ENCODE measurements around the gene CACNG4. TPM values are rescaled to one million over a fixed set of nuclear protein-coding genes. Genes with fewer than 3 reads are reported as not detected.

CACNG4 gene
- total and polyA plus RNA-seq, 9 of the 15 experiments (the other 6 are each of a cell fraction or from before 2014, with no cell fraction given), result 0.07 TPM; not detected in 8

- no peak overlapping the region for H3K4me2 ChIP-seq (ENCODE audit: insufficient read depth, low read length)
Measured at GRCh38 chr17:66965801-66966262, 1.3 kb downstream of the CACNG4 start.

More at GRCh38 chr17:66965801-66966262, 1.3 kb downstream of the CACNG4 start:
- TF ChIP-seq ZFP1 (CRISPR knock-in tag; IDR thresholded peaks at IDR 0.05) (no peak), ZBTB11 (CRISPR knock-in tag; IDR thresholded peaks at IDR 0.05) (peak in 1 of 3 experiments; percentile 60; a peak in 1 of 6 replicates)
- Histone ChIP-seq H3K9ac (ENCODE audit: insufficient read depth in 1 of 2, low read depth in 2 of 2, low read length in 2 of 2) (peak overlapping the region in 1 of 2 experiments; percentile 9; a peak in 1 of 4 replicates), H3K79me2 (ENCODE audit: control insufficient read depth, insufficient read depth, low read length) (no peaks in the 10 kb centered on the region), H3K36me3 (ENCODE audit: control insufficient read depth, insufficient read depth, low read length) (no peaks in the 10 kb centered on the region), H3K4me3 (no peak overlapping the region), H3K27ac (ENCODE audit: extremely low read depth, low read depth, low read length) (no peak overlapping the region), H3K9me3 (replicated peaks; ENCODE audit: control insufficient read depth, insufficient read depth, low read depth, low read length) (no peaks in the 10 kb centered on the region), H3K27me3 (ENCODE audit: control insufficient read depth in 2 of 2, insufficient read depth in 2 of 2, low read length in 2 of 2) (peaks cover 8 to 48% of the 10 kb centered on the region in 2 experiments; a peak in 4 of 5 replicates), H3K9me1 (ENCODE audit: control insufficient read depth, insufficient read depth, low read length) (no peaks in the 10 kb centered on the region), H4K20me1 (replicated peaks; ENCODE audit: control insufficient read depth, insufficient read depth, low read length) (no peaks in the 10 kb centered on the region), H3K4me1 (replicated peaks in 1 of 2; ENCODE audit: control insufficient read depth in 2 of 2, insufficient read depth in 2 of 2, low read length in 2 of 2) (peaks cover 0 to 10% of the 10 kb centered on the region in 2 experiments; a peak in 1 of 5 replicates), H2AFZ (ENCODE audit: low read depth, low read length) (no peak overlapping the region)
- no peak for ATAC-seq
- in situ Hi-C loops (cut with MboI), result no loop called here
- WGBS (ENCODE audit: insufficient coverage, low coverage, missing lambda C conversion rate), result 35% methylated on average over 15 of the region's 36 CpGs
- no TSS peak for BruUV-seq (replicated peaks)
- no peak for FAIRE-seq
- ChIA-PET POLR2A (no interaction called here), CTCF (ENCODE audit: low intra/inter-chr PET ratio) (no interaction called here)
- intact Hi-C loops (cut with micrococcal nuclease), result no loop called here
- no peak for DNase-seq (ENCODE audit: extremely low read depth in 1 of 4, low spot score in 3 of 4)

All from K562 (cell line).